ENCODE measurements around the gene KCNIP1. TPM values are rescaled to one million over a fixed set of nuclear protein-coding genes. Genes with fewer than 3 reads are reported as not detected.

Gene KCNIP1
- polyA plus RNA-seq, 1 donor (not counting 4 experiments of a cell fraction or from before 2014, with no cell fraction given), result not detected

DNA sequence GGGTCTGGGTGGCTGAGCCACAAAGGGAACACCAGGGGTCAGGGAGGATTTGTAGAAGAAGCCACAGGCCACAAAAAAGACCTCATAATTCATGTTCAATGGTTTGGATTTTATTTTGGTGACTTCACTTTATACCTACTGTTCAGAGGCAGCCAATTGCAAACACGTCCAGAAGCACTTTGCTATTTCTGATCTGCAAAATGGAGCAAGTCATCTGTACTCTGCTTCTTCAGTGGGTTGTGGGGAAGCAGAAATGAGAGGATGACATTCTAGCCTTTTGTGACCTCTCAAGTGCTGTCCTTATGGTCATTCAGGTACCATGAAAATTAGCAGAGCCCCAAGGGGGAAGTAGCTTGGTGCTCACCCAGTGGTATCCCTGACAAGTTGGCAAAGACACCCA lies 2.5 kb upstream of the KCNIP1 start:
- peaks cover 29% of the 10 kb centered on the region for H3K27me3 ChIP-seq (ENCODE audit: control insufficient read depth, extremely low read depth, insufficient read depth, low read length)
- H3K9me3 ChIP-seq (ENCODE audit: control insufficient read depth, low read depth, low read length), result peaks cover 4% of the 10 kb centered on the region
- no peak overlapping the region for H2AFZ ChIP-seq (ENCODE audit: control insufficient read depth, low read length)
- no peak overlapping the region for H3K27ac ChIP-seq (ENCODE audit: control insufficient read depth, insufficient read depth, low read length)
- no peaks in the 10 kb centered on the region for H3K36me3 ChIP-seq (ENCODE audit: control insufficient read depth in 2 of 2, extremely low read depth in 1 of 2, insufficient read depth in 2 of 2, low read length in 2 of 2)
- no peak overlapping the region for H3K4me3 ChIP-seq (ENCODE audit: control insufficient read depth in 2 of 3, extremely low read depth in 1 of 3, insufficient read depth in 2 of 3, low read depth in 1 of 3, low read length in 3 of 3)
- H3K4me2 ChIP-seq (ENCODE audit: control insufficient read depth, extremely low read depth, insufficient read depth, low read depth, low read length), result no peak overlapping the region
- H3K79me2 ChIP-seq (ENCODE audit: control insufficient read depth, insufficient read depth, low read length), result no peaks in the 10 kb centered on the region
- TF ChIP-seq, protein P1, sequence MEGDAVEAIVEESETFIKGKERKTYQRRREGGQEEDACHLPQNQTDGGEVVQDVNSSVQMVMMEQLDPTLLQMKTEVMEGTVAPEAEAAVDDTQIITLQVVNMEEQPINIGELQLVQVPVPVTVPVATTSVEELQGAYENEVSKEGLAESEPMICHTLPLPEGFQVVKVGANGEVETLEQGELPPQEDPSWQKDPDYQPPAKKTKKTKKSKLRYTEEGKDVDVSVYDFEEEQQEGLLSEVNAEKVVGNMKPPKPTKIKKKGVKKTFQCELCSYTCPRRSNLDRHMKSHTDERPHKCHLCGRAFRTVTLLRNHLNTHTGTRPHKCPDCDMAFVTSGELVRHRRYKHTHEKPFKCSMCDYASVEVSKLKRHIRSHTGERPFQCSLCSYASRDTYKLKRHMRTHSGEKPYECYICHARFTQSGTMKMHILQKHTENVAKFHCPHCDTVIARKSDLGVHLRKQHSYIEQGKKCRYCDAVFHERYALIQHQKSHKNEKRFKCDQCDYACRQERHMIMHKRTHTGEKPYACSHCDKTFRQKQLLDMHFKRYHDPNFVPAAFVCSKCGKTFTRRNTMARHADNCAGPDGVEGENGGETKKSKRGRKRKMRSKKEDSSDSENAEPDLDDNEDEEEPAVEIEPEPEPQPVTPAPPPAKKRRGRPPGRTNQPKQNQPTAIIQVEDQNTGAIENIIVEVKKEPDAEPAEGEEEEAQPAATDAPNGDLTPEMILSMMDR (optimal IDR thresholded peaks at IDR 0.05 in 1 of 3, IDR thresholded peaks at IDR 0.05 in 1 of 3, conservative IDR thresholded peaks at IDR 0.05 in 1 of 3; ENCODE audit: extremely low read depth in 1 of 3, insufficient read depth in 2 of 3, low read length in 3 of 3), result no peak
- no peak for TF ChIP-seq EZH2 (IDR thresholded peaks at IDR 0.05; ENCODE audit: low read length)
- FAIRE-seq (no peak), DNase-seq (ENCODE audit: low read depth, low spot score) (no peak)
- no peaks in the 10 kb centered on the region for H3K9me1 ChIP-seq (ENCODE audit: control insufficient read depth, extremely low read depth, insufficient read depth, low read length)
- no peaks in the 10 kb centered on the region for H4K20me1 ChIP-seq (ENCODE audit: control insufficient read depth, extremely low read depth, insufficient read depth, low read length)
- dilution Hi-C loops (cut with MboI; ENCODE audit: extremely low pct_ligation_motif_present, low sequenced_read_pairs), result no loop called here
- H3K9ac ChIP-seq (ENCODE audit: control insufficient read depth, extremely low read depth, insufficient read depth, low read length), result no peak overlapping the region
- H3K4me1 ChIP-seq (ENCODE audit: control insufficient read depth, extremely low read depth, insufficient read depth, low read length), result peaks cover 9% of the 10 kb centered on the region

DNA sequence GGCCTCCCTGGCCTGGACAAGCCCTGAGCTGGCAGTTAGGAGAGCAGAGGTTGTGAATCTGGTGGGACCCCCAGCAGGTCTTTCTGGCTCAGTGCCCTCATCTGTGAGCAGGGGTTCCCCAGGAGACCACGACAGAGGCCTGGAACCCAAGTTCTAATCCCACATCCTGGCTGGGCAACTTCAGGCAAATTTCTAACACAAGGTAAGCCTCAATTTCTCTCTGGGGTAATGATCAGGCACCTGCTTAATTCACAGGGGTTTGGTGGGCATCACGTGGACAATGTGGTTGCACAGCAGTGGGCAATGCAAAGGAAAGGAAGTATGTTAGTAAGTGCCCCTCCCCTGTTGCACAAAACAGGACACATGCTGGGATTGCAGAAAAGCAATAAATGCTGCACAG lies 1.9 kb upstream of the KCNIP1 start:
- H3K4me1 ChIP-seq (ENCODE audit: control insufficient read depth, extremely low read depth, insufficient read depth, low read length), result peaks cover 9% of the 10 kb centered on the region
- H3K27ac ChIP-seq (ENCODE audit: control insufficient read depth, insufficient read depth, low read length), result no peak overlapping the region
- H3K79me2 ChIP-seq (ENCODE audit: control insufficient read depth, insufficient read depth, low read length), result no peaks in the 10 kb centered on the region
- H3K9me3 ChIP-seq (ENCODE audit: control insufficient read depth, low read depth, low read length), result peaks cover 4% of the 10 kb centered on the region
- peaks cover 35% of the 10 kb centered on the region for H3K27me3 ChIP-seq (ENCODE audit: control insufficient read depth, extremely low read depth, insufficient read depth, low read length)
- no peaks in the 10 kb centered on the region for H3K9me1 ChIP-seq (ENCODE audit: control insufficient read depth, extremely low read depth, insufficient read depth, low read length)
- no peak for DNase-seq (ENCODE audit: low read depth, low spot score)
- TF ChIP-seq, protein P1 (optimal IDR thresholded peaks at IDR 0.05 in 1 of 3, IDR thresholded peaks at IDR 0.05 in 1 of 3, conservative IDR thresholded peaks at IDR 0.05 in 1 of 3; ENCODE audit: extremely low read depth in 1 of 3, insufficient read depth in 2 of 3, low read length in 3 of 3), result no peak
- no peak for TF ChIP-seq EZH2 (IDR thresholded peaks at IDR 0.05; ENCODE audit: low read length)
- dilution Hi-C loops (cut with MboI; ENCODE audit: extremely low pct_ligation_motif_present, low sequenced_read_pairs), result no loop called here
- H4K20me1 ChIP-seq (ENCODE audit: control insufficient read depth, extremely low read depth, insufficient read depth, low read length), result no peaks in the 10 kb centered on the region
- H2AFZ ChIP-seq (ENCODE audit: control insufficient read depth, low read length), result no peak overlapping the region
- H3K9ac ChIP-seq (ENCODE audit: control insufficient read depth, extremely low read depth, insufficient read depth, low read length), result no peak overlapping the region
- no peak overlapping the region for H3K4me3 ChIP-seq (ENCODE audit: control insufficient read depth in 2 of 3, extremely low read depth in 1 of 3, insufficient read depth in 2 of 3, low read depth in 1 of 3, low read length in 3 of 3)
- no peak for FAIRE-seq
- no peaks in the 10 kb centered on the region for H3K36me3 ChIP-seq (ENCODE audit: control insufficient read depth in 2 of 2, extremely low read depth in 1 of 2, insufficient read depth in 2 of 2, low read length in 2 of 2)
- no peak overlapping the region for H3K4me2 ChIP-seq (ENCODE audit: control insufficient read depth, extremely low read depth, insufficient read depth, low read depth, low read length)

Measured in keratinocyte (primary cell).